HepG2 (cell line): ENCODE data around the gene SPAG4. TPM values are rescaled to one million over a fixed set of nuclear protein-coding genes. Genes with fewer than 3 reads are reported as not detected.
A peak's percentile ranks its signal among the peaks of the same experiment; 100 is the strongest.

Experiments
- BORCS8-MEF2B ChIP-seq: sonication (generic); formaldehyde crosslinking; IDR thresholded peaks from 2 replicates; pipeline ENCODE4 v1.8.0; 2022; ENCODE audit warnings: mild to moderate bottlenecking, missing genetic modification reagents
- FOXO1 ChIP-seq: sonication (generic); formaldehyde crosslinking; IDR thresholded peaks from 2 replicates; pipeline ENCODE4 v1.4.0; 2020; ENCODE audit warnings: missing genetic modification reagents
- HNRNPL ChIP-seq: fragments of 200-400 bp; formaldehyde crosslinking; IDR thresholded peaks from 2 replicates; pipeline ENCODE4 v1.6.1; 2017; ENCODE audit warnings: mild to moderate bottlenecking, low read depth, low read length
- KLF13 ChIP-seq: sonication (generic); formaldehyde crosslinking; IDR thresholded peaks from 2 replicates; pipeline ENCODE4 v1.4.0; 2020; ENCODE audit warnings: mild to moderate bottlenecking, missing genetic modification reagents
- MZF1 ChIP-seq: sonication (generic); formaldehyde crosslinking; IDR thresholded peaks from 2 replicates; pipeline ENCODE4 v1.8.1; 2023; ENCODE audit warnings: mild to moderate bottlenecking, missing genetic modification reagents, borderline replicate concordance
- NR2F6 ChIP-seq, 2 experiments: IDR thresholded peaks; 2 replicates each; pipeline ENCODE4 v1.6.1; 2016; ENCODE audit warnings: antibody characterized with exemption in 1 of 2, mild to moderate bottlenecking in 1 of 2
- RFXANK ChIP-seq: IDR thresholded peaks from 2 replicates; pipeline ENCODE4 v1.6.1; 2016
- ZFP36L2 ChIP-seq: sonication (generic); formaldehyde crosslinking; IDR thresholded peaks from 2 replicates; pipeline ENCODE4 v1.4.0; 2020; ENCODE audit warnings: missing genetic modification reagents
- ZKSCAN1 ChIP-seq: fragments of 150-350 bp; IDR thresholded peaks from 2 replicates; pipeline ENCODE4 v1.6.1; 2014; ENCODE audit warnings: low read length
- ZNF3 ChIP-seq: IDR thresholded peaks from 2 replicates; pipeline ENCODE4 v1.7.0; 2017; ENCODE audit warnings: inconsistent platforms
- ZNF34 ChIP-seq: sonication (generic); formaldehyde crosslinking; IDR thresholded peaks from 2 replicates; pipeline ENCODE4 v1.4.0; 2020; ENCODE audit warnings: mild to moderate bottlenecking, missing genetic modification reagents, borderline replicate concordance
- ZNF646 ChIP-seq: sonication (generic); formaldehyde crosslinking; IDR thresholded peaks from 2 replicates; pipeline ENCODE4 v1.9.0; 2021; ENCODE audit warnings: mild to moderate bottlenecking, missing genetic modification reagents
- ZNF660 ChIP-seq: sonication (generic); formaldehyde crosslinking; IDR thresholded peaks from 2 replicates; pipeline ENCODE4 v1.5.1; 2020; ENCODE audit warnings: mild to moderate bottlenecking, low read depth, missing genetic modification reagents, borderline replicate concordance
- polyA plus RNA-seq, 8 experiments: library from polyadenylated mRNA; depleted of rRNA in 3 of 8; stranded (reverse) in 7 of 8; unstranded in 1 of 8; fragments of >200 nt; fragmentation: Illumina TruSeq in 4 of 8; extraction: Trizol in 4 of 8; gene quantifications; 2 replicates each; pipeline versions ENCODE4 v1.2.1 to v1.2.3, GENCODE V29; 2011 to 2016; ENCODE audit warnings: low read depth in 4 of 8, missing spikeins in 1 of 8, mixed read lengths in 1 of 8; ENCODE audit not compliant: insufficient read depth in 1 of 8
- total RNA-seq, 5 experiments: library from RNA; depleted of rRNA; stranded (reverse); fragments of >200 nt; fragmentation: Illumina TruSeq; extraction: Trizol; gene quantifications; 2 replicates each; pipeline ENCODE4 v1.2.3, GENCODE V29; 2016; ENCODE audit warnings: low read depth in 1 of 5
- TF ChIP-seq, protein P1 (sequence below): sonication (generic); formaldehyde crosslinking; IDR thresholded peaks from 2 replicates; pipeline ENCODE4 v1.4.0; 2020; ENCODE audit warnings: mild to moderate bottlenecking, missing genetic modification reagents

Gene SPAG4
- total and polyA plus RNA-seq, 2 of the 13 experiments (the other 11 are each of a cell fraction or from before 2014, with no cell fraction given): 5.8 to 137 TPM

DNA sequence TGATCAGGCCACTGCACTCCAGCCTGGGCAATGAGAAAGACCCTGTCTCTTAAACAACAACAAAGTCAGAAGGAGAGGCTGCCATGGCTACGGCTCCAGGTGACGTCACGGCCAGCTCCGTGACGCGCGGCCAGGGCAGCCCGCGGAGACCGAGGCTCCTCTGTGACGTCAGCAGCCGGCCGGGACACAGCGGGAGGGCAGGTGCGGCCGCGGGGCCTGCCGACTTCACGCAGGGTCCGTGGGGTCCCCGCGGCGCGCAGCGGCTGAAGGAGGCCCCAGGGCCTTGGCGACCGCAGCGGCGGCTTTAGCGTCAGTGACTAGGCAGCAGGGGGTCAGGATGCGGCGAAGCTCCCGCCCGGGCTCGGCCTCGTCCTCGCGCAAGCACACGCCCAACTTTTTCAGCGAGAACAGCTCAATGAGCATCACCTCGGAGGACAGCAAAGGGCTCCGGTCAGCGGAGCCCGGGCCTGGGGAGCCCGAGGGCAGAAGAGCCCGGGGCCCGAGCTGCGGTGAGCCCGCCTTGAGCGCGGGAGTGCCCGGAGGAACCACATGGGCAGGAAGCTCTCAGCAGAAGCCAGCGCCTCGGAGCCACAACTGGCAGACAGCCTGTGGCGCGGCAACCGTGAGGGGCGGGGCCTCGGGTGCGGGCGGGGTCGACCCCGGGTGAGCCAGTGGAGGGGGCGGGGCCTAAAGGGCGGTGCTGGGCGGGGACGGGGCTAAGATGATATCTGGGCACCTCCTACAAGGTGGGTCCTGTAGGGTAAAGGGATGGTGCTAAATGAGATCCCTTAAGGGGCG is at the start of gene SPAG4 (continued):
- TF ChIP-seq ZNF660 (CRISPR knock-in tag) (peak; percentile 70; the same call in 1 of the 2 replicates), ZNF3 (CRISPR knock-in tag) (peak; percentile 77; the same call in 1 of the 2 replicates), KLF13 (CRISPR knock-in tag) (peak; percentile 76; the same call in 1 of the 2 replicates), ZNF34 (CRISPR knock-in tag) (no peak; the same call in 1 of the 2 replicates), NR2F6 (IDR thresholded peaks at IDR 0.05) (no peak), NR2F6 (CRISPR knock-in tag; IDR thresholded peaks at IDR 0.05) (peak; percentile 14; the same call in 1 of the 2 replicates), ZNF646 (no peak), ZKSCAN1 (no peak), FOXO1 (CRISPR knock-in tag) (peak; percentile 62; the same call in 1 of the 2 replicates), ZFP36L2 (peak; percentile 44; the same call in 1 of the 2 replicates), RFXANK (peak; percentile 78), HNRNPL (peak; percentile 77), BORCS8-MEF2B (CRISPR knock-in tag) (peak; percentile 95), MZF1 (peak; percentile 99; the same call in 1 of the 2 replicates)
- TF ChIP-seq, protein P1, sequence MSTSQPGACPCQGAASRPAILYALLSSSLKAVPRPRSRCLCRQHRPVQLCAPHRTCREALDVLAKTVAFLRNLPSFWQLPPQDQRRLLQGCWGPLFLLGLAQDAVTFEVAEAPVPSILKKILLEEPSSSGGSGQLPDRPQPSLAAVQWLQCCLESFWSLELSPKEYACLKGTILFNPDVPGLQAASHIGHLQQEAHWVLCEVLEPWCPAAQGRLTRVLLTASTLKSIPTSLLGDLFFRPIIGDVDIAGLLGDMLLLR (CRISPR knock-in tag): peak; percentile 82
